Hematopoietic multipotent progenitor cell treated with erythropoietin and hydrocortisone succinate and interleukin-3 and kit ligand, for 6 days (in vitro differentiated cells): ENCODE measurements around the gene CST11.
"Not testable (repeated sequence)": the region's sequence is repeated elsewhere in the genome, so short reads cannot be mapped to it uniquely, and the experiment has no call there.

Experiments
- DNase-seq: peaks from one replicate; pipeline ENCODE4 v3.0.0-alpha.2; 2015

Gene CST11, protein sequence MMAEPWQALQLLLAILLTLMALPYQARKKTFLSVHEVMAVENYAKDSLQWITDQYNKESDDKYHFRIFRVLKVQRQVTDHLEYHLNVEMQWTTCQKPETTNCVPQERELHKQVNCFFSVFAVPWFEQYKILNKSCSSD

DNA sequence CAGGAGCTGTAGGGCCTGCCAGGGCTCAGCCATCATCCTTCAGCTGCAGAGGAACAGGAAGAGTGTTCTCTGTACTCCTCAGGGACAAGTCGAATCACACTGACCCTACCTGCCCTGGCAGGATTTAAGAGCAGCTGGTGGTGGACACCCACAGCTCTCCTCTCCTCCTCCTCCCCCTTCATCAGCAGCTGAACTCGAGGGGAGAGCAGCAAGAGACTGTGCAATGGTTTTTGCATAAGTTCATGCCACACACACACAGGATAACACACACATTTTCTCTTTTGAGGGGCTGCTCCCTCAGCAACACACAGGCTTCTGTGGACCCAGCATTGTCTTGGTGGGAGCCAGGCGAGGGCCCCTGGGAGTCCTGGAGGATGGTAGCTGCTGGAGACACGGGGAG, at the start of gene CST11:
TSS of gene CST11 (minus strand) at position 101 of the 400 bp plus-strand sequence. CDS start at position 36, 65 bp downstream.
- no peak for DNase-seq

DNA sequence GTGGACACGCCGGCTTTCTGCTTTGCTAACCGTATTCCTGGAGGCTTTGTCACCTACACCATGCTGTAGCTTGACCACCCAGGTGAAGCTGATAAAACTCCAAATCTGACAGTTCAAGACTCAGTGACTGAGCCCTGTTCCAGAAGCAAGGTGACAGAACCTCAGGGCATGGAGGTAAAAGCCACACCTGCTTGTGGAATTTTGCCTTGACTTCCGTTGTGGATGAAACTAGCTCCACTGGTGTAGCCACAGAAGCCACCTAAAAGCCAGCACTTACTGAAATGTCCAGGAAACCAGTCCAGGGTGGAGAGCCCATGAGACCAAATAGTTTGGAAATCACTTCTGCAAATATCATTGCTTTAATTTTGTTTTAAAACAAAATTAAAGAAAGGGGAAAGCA, 49.2 kb upstream of the CST11 start:
- no peak for DNase-seq

DNA sequence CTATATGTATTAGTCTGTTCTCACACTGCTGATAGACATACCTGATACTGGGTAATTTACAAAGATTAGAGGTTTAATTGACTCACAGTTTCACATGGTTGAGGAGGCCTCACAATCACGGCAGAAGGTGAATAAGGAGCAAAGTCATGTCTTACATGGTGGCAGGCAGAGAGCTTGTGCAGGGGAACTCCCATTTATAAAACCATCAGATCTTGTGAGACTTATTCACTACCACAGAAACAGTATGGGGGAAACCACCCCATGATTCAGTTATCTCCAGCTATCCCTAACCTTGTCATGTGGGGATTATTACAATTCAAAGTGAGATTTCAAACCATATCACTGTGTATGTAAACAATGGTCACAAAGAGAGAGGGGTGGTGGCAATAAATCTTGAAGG, 44.9 kb upstream of the CST11 start:
- no peak for DNase-seq

DNA sequence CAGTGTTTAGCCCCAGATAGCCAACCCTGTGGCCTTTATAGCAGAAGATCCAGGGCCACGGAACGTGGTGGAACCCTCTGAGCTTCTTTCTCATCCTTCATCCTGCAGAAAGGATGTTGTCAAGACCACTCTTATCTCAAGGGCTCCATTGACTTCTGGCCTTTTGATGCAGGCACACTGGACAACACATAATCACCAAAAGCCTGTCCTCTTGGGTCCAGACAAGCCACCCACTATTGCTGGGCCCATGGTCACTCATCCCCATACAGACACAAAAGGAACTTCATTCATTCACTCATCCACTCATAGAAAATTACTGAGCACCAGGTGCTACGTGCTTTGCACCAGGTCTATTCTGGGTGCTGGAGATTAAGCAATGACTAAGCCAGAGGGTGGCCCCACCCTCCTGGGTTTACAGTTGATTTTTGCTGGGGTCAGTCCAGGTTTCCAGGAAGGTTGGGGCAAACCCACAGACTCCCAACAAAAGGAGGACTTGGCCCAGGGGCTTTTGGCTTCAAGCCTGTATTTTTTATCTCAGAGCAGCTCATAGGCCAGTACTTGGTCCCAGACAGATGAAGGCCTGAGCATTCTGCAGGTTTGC, 40.6 kb upstream of the CST11 start:
- DNase-seq: no peak

DNA sequence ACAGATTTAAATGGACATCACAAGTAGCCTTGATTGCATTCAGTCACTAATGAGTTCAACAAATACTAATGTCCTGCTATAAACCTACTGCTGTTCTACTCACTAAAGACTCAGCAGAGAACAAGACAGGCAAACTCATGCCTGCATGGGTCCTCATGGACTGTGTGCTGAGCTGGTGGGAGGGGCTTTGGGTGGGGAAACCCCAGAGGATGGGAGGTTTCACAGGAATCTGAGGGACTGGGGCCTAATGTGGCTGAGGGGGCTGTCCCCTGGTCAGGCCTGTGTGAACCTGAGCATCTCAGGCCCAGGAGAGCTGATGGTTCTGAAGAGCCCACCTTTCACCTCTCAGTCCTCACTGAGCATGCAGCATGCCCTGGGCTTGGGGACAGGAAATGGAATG, 39.6 kb upstream of the CST11 start:
- DNase-seq: no peak

DNA sequence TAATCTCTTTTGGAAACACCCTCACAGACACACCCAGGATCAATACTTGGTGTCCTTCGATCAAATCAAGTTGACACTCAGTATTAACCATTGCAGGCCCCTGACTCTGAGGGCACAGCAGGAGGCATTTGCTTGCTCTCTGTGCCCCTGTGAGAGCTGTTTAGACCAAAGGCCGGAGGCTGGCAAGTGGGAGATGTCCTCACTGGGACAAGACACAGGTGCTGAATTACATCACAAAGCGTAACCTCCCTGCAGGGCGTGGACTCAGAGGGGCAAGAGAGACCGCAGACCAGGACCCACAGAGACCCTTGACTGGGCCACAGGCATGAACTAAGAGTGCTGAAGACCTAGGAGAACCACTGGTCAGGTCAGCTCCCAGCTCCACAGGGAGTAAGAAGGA, 38.1 kb upstream of the CST11 start, which contains the start of gene CST8:
TSS of gene CST8 (plus strand) at position 301 of the 400 bp plus-strand sequence. CDS start 551 bp downstream, outside the sequence.
- no peak for DNase-seq

DNA sequence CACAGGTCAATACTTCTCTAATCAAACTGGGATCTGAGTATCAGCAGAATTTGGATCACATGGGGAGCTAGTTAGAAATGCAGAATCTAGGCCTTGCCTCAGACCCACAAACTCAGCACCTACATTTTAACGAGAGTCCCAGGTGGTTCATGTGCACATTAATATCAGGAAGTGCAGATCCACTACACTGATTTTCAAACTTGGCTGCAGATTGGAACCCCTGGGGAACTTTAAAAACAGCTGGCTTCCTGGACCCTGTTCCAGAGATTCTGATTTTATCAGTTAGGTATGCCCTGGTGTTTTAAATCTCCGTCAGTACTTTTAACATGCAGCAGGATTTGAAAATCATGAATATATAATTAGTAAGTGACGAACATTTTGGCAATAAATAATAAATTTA, 36.3 kb upstream of the CST11 start:
- no peak for DNase-seq

DNA sequence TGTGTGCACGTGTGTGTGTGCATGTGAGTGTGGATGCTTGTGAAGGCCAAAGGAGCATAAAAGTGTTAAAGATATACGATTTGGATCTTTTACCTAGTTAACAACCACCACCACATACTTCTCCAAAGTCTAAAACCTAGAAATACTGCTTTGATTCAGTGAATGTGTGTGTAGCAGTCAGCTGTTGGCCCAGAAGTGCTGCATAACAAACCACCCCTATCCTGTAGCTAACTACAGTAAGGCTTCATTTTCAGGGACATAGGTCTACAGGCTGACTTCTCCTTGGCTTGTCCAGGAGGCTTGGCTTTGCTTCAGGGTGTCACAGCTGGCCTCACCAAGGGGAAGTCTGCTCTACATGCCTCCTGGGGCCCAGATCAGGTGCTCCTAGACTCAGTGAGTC, 35.8 kb upstream of the CST11 start:
- no peak for DNase-seq

DNA sequence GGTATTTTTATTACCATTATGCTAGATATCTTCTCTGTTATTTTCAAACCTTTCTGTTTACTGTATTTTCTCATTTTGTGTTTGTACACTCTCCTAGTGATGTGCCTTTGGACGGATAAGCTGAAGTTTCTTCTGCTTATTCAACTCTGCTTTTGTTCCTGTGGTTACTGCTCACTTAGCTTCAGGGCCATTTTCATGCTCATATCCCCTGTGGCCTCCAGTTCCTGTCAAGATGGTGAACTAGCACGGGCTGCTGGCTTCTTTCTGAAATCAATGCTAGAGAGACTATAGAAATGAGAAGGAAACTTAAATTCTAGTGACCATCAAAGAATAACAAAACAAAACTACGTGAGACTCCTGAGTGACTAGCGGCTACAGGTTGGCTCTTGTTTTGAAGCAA, 31.4 kb upstream of the CST11 start:
- DNase-seq: no peak

DNA sequence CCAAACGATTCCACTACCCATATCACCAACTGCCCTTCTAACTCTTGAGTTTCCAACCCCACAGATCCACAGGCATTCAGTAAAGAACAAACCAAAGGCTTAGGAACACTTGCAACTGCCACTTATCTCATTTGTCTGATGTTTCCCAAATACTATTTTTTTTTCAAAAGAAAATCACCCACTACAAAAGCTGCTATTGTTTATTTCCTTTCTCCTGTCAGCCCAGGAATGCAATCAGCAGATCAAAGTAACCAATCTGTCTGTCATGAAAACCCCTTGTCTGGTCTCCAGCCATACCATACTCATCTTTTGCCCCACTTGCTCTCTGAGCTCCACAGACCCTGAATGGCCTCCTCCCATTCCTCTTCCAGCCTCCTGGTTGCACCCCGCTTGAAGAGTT, 29.5 kb upstream of the CST11 start:
- no peak for DNase-seq

DNA sequence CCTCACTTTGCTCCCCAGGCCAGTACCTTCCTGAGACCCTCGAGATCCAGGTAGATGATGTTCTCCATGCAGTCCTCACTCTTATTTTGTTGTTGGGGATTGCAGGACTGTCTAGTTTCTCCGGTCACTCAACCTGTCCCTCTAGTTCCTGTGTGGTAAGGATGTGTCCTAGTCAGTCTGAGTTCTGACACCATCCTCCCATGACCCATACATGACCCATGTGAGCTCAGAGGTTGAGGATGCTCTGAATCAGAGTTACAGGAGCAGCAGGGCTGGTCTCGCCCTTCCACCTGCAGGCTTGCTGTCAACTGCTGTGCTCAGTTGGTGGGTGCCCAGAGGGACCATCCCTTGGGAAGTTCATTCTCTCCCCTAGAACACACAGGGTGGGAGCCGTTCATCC, 26.4 kb upstream of the CST11 start:
- no peak for DNase-seq

DNA sequence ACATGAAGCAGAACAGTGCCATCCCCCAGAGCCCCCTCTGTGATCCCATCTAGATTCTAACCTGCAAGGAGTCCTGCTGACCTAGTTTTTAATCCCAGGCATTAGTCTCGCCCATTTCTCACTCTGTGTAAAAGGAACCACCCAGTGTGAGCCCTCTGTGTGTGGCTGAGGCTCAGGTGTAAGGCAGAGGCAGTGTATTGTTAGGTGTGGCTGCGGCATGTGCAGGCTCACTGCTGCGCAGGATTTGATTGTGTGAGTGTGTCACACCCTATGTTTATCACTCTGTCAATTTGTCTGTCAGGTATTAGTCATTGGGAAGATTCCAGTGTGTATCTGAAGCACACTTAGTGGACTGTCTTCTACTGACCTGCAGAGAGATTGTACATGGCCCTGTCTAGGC, 24.5 kb upstream of the CST11 start:
- no peak for DNase-seq

DNA sequence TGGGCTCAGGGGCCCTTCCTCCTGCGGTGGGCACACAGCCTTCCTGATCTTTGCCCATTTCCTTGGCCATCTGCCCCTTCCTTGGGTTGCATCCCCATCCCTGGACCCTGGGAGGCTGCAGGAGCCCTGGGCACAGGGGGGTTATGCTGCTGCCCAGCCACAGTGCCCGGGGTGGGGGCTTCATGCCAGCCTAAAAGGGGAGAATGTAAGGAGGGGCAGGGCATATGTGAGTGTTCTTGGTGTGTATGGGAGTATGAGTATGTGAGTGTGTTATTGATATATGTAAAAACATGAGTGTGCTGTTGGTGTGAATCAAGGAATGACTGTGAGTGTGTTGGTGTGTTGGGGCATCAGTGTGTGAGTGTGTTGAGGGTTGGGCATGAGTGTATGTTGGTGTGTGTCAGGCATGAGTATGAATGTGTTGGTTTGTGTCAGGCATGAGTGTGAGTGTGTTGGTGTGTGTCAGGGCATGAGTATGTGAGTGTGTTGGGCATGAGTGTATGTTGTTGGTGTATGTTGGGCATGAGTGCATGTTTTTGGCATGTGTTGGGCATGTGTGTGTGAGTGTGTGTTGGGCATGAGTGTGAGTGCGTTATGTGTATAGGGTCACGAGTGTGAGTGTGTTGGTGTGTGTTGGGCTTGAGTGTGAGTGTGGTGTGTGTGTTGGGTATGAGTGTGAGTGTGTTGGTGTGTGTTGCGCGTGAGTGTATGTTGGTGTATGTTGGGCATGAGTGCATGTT, 23.5 kb upstream of the CST11 start:
- DNase-seq: no peak

DNA sequence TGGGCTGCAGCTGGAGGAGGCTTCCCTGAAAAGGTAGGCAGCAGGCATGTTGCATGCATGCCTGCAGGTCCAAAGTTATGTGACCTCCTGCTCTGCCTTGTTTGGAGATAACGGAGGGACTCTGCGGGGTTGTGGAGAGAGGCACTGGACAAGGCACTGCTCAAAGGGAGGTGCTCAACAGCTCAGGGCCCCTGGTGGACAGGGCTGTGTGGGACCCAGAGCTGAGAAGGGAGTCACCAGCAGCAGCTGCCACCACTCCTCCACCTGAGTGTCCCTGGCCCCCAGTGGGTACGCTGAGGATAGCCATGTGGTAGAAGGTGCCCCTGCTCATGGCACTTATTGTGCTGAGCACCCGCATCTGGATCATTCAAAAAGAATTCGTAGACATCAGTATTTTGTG, 22.7 kb upstream of the CST11 start:
- no peak for DNase-seq

DNA sequence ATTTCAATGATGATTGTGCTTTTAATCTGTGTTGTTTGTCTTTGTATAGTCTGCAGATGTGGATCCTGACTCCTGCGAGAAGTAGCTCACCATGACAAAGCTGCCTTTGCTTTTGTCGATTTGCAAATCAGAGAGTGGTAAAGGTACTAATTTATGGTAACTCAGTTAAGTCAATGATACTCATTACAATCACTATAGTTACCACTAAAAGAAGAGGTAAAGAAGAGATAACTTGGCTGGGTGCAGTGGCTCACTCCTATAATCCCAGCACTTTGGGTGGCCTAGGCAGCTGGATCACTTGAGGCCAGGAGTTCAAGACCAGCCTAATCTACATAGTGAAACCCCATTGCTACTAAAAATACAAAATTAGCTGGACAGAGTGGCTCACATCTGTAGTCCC, 20.6 kb upstream of the CST11 start:
- not testable (repeated sequence) for DNase-seq

DNA sequence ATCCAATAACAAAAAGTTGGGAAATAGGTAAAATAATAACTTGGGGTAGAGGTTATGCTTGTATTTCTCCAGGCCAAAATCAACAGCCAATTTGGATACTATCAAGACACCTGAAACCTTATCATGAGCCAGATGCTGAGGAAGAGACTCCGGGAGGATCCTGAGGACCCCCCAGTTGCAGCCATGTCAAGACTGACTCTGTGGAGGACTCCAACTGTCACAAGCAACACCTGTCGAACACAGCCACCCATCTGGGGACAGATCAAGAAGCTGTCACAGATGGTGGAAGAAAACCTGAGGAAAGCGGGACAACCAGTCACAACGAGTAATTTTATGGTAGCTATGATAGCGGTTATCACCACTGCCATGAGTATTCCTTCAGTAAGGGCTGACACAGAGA, 19.6 kb upstream of the CST11 start:
- DNase-seq: not testable (repeated sequence)

DNA sequence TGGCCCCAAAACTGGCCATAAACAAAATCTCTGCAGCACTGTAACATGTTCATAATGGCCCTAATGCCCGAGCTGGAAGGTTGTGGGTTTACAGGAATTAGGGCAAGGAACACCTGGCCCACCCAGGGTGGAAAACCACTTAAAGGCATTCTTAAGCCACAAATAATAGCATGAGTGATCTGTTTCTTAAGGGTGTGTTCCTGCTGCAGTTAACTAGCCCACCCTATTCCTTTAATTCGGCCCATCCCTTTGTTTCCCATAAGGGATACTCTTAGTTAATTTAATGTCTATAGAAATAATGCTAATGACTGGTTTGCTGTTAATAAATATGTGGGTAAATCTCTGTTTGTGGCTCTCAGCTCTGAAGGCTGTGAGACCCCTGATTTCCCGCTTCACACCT, 14.3 kb upstream of the CST11 start:
- not testable (repeated sequence) for DNase-seq

DNA sequence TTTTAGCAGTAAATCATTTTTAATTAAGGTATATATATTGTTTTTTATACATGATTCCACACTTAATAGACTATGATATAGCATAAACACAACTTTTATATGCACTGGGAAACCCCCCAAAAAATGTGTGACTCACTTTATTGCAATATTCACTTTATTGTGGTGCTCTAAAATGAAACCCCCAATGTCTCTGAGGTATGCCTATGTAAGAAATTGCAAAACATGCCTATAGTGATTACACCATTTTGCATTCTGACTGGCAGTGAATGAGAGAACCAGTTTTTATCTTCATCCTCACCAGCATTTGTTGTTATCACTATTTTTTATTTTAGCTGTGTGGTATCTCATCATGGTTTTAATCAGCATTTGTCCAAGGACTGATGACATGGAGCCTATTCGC, 8.5 kb upstream of the CST11 start:
- DNase-seq: no peak

DNA sequence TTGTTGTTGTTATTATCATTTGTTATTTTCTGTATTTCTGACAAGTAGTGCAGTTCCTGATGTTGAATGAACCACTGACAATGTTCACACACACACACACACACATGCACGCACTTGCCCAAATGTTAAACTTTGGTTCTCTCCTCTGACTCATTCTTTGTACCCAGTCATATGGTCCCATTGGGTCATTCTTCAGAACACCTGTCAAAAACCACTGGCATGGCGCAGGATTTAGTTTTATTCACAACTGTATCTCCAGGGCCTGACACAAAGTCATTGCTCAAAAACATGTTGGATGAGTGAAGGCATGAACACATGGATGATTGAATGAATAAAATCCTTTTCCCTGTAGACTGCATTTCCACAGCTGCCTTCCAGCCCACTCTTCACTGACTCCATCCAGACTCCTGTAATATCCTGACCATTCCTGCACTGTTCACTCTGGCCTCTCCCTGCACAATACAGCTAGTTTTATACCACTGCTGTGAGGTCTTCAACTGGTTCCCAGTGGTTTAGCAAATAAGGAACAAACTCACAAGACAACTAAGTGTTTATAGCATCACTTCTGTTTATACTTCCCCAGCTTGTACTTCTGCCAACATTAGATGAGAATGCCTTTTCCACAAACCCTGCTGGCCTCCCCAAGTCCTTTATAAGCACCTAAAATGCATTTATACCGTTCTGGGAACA, 6.9 kb upstream of the CST11 start:
- DNase-seq: no peak

DNA sequence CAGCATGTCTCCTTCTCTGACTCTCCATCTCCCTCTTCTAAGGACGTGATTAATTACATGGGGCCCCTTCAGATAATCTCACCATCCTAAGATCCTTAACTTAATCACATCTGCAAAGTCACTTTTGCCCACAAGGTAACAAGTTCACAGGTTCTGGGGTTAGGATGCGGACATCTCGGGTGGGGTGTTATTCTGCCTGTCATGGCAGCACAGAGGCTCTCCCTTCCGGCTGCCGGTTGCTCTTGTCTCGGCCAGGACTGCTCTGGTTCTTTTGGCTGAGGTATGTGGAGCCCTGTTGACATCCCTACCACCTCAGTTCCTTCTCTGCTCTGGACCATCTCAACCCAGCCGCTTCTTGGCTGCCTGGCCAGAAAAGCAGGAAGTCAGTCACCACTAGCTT, 4.2 kb upstream of the CST11 start:
- no peak for DNase-seq

DNA sequence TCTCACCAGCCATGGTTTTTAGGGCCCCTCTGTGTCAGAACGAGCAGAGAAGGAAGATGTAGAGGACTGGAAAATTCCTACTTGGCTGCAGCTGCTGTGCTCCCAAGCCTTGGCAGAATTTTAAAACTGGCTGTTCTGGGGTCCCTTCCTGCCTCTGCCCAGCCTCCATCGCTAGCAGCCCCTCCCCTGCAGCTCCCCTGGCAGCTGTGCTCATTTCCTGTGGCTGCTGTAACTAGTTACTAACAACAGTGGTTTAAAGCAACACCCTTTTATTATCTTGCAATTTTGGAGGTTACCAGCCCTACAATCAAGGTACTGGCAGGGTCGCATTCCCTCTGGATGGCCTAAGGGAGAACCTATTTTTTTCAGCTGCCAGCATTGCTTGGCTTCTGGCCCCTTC, 3.7 kb upstream of the CST11 start:
- DNase-seq: no peak

DNA sequence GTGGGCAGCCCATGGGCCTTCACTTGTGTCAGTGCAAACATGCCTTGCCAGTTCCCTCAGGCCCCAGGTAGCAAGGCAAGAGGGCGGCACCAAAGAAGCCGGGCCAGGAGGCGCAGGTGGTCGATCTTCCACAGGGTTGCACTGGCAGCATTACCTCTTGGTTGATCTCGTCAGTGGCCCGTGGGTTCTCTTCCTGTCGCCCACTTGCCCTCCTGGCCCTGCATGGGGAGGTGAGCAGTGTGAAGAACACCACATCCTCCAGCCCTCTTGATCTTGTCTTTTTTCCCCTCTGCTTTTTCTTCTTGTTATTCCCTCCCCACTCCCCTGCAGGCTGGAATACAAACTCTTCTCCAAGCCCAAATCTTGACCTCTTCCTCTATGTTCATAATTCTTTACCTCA, 3.0 kb upstream of the CST11 start:
- no peak for DNase-seq

DNA sequence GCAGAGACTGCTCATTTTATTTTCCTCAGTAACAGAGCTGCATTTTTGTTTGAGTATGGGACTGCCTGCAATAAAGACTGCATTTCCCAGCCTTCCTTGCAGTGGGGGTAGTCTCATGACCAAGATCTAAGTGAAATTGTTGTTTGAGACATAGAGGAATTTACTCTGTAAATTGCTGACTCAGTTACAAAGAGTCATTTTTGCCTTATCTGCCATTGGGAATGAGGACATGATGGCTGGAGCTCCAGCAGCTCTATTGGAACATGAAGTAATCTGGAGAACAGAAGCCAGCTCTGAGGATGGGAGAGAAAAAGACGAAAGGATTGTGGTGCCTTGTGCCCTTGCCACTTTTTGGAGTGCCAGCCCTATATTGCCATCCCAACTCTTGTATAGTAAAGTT, 2.1 kb upstream of the CST11 start:
- DNase-seq: no peak
